Uterus (tissue), 4 donors: ENCODE measurements around the gene CLMP. TPM values are rescaled to one million over a fixed set of nuclear protein-coding genes. Genes with fewer than 3 reads are reported as not detected.

Experiments used
- DNase-seq, 2 donors: peaks; one replicate each; pipeline ENCODE4 v3.0.0-alpha.2; 2019 to 2020
- H3K27ac ChIP-seq, 2 donors: fragments of 200-600 bp; sonication (generic); 1 replicate in 1 of 2; 2 replicates in 1 of 2; pipeline ENCODE4 v1.5.1; 2016 to 2018
- H3K27me3 ChIP-seq, 2 donors: fragments of 200-600 bp; sonication (generic); one replicate each; pipeline ENCODE4 v1.5.1; 2018 to 2019; ENCODE audit warnings: control low read depth in 1 of 2
- H3K36me3 ChIP-seq, 2 donors: fragments of 200-600 bp; sonication (generic); one replicate each; pipeline ENCODE4 v1.5.1; 2019; ENCODE audit warnings: control low read depth in 1 of 2
- H3K4me1 ChIP-seq, 2 donors: fragments of 200-600 bp; sonication (generic); one replicate each; pipeline ENCODE4 v1.5.1; 2018 to 2019; ENCODE audit warnings: control low read depth in 1 of 2
- H3K4me3 ChIP-seq, 2 donors: fragments of 200-600 bp; sonication (generic); 1 replicate in 1 of 2; 2 replicates in 1 of 2; pipeline ENCODE4 v1.5.1; 2018 to 2019; ENCODE audit warnings: mild to moderate bottlenecking in 1 of 2
- H3K9me3 ChIP-seq, 2 donors: fragments of 200-600 bp; sonication (generic); one replicate each; pipeline ENCODE4 v1.5.1; 2019; ENCODE audit warnings: control low read depth in 1 of 2
- POLR2A ChIP-seq, 2 donors: fragments of 450-650 bp; IDR thresholded peaks; one replicate each; pipeline ENCODE4 v1.6.1; 2016; ENCODE audit warnings: antibody characterized with exemption in 2 of 2, mild to moderate bottlenecking in 1 of 2, moderate library complexity in 1 of 2
- intact Hi-C: fragments of 100-400 bp; cut with DNase I; formaldehyde crosslinking; loops from one replicate; pipeline ENCODE4 v1.15.1; 2023; ENCODE audit warnings: low total_unique reads
- total RNA-seq, 4 donors: library from RNA; depleted of rRNA in 3 of 4; stranded (reverse); fragments of >200 nt in 3 of 4; gene quantifications; one replicate each; pipeline versions ENCODE4 v1.1.0 to v1.2.4, GENCODE V29; 2014 to 2023
- TF ChIP-seq, protein P1 (sequence below), 4 experiments: fragments of 200-600 bp in 2 of 4; fragments of 450-650 bp in 2 of 4; sonication (generic) in 2 of 4; IDR thresholded peaks; one replicate each; pipeline ENCODE4 v1.5.1; 2016 to 2019; ENCODE audit warnings: antibody characterized with exemption in 4 of 4, mild to moderate bottlenecking in 2 of 4, moderate library complexity in 1 of 4
- donor health status: DM: yes; HTN: yes; CAD: no.

CLMP gene
- total RNA-seq, 4 donors from 2014 or later, result 51.6 to 143 (median 95.7) TPM

DNA sequence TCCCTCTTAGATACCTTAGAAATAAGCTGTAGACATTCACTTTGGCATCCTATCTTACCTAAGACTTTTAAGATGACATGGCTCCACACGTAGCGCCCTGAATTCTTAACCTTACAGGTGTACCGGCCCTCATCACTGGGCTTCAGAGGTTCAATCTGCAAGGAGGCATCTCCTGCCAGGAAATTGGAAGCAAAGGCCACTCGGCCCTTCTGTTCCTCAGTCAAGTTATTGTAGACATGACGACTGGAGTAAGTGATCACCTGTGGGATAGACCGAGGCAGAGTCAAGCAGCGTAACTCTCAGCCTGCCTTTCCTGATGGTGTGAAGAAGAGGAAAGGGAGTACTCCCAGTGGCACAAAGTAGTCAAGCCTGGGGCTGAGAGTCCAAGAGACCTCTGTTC lies 110.6 kb downstream of the CLMP start:
- DNase-seq, result no peak
- Histone ChIP-seq H3K27ac (no peak overlapping the region), H3K27me3 (no peaks in the 10 kb centered on the region), H3K4me1 (no peaks in the 10 kb centered on the region), H3K36me3 (no peaks in the 10 kb centered on the region), H3K9me3 (no peaks in the 10 kb centered on the region), H3K4me3 (no peak overlapping the region)
- no peak for TF ChIP-seq POLR2A (IDR thresholded peaks at IDR 0.05)
- TF ChIP-seq, protein P1, sequence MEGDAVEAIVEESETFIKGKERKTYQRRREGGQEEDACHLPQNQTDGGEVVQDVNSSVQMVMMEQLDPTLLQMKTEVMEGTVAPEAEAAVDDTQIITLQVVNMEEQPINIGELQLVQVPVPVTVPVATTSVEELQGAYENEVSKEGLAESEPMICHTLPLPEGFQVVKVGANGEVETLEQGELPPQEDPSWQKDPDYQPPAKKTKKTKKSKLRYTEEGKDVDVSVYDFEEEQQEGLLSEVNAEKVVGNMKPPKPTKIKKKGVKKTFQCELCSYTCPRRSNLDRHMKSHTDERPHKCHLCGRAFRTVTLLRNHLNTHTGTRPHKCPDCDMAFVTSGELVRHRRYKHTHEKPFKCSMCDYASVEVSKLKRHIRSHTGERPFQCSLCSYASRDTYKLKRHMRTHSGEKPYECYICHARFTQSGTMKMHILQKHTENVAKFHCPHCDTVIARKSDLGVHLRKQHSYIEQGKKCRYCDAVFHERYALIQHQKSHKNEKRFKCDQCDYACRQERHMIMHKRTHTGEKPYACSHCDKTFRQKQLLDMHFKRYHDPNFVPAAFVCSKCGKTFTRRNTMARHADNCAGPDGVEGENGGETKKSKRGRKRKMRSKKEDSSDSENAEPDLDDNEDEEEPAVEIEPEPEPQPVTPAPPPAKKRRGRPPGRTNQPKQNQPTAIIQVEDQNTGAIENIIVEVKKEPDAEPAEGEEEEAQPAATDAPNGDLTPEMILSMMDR (IDR thresholded peaks at IDR 0.05), result no peak
- intact Hi-C loops, result no loop called here

DNA sequence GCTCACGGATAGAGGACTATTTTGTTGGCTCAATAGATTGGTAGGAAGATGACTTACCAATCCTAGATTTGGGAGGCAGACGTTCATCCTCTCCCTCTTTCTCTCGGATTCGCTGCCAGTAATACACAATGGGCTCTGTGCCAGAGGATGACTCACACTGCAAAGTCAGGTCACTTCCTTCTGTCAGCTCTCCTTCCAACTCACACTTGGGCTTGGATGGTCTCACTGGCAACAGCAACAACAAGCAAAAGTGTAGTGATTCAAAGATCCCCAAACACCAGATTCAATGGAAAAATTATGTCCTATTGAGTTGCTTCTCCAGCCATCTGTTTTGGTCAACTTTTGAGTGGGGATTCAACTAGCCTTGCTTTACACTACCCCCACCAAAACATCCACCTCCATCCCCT lies 111.4 kb downstream of the CLMP start:
- DNase-seq, result peak; percentile 85 to 89
- intact Hi-C loops, result no loop called here
- Histone ChIP-seq H3K27ac (peak overlapping the region; percentile 19 to 25), H3K4me3 (no peak overlapping the region), H3K36me3 (no peaks in the 10 kb centered on the region), H3K27me3 (no peaks in the 10 kb centered on the region), H3K4me1 (no peaks in the 10 kb centered on the region), H3K9me3 (no peaks in the 10 kb centered on the region)
- TF ChIP-seq, protein P1 (IDR thresholded peaks at IDR 0.05), result no peak
- TF ChIP-seq POLR2A (IDR thresholded peaks at IDR 0.05), result no peak

DNA sequence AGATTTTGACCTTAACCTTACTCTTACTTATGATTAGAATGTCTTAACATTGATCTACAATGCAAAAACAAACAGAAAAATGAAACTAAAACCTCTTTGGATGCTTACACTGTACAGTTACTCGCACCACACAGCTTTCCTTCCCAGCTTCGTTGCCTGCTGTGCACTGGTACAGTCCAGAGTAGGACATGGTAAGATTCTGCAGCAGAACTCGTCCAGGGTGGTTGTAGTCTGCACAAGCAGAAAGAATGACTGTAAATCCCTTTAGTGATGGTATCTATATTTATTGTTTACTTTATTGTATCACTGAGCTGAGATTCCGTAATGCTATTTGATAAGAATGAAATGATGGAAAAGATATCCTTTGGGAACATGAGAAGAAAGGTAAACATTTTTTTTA lies 112.1 kb downstream of the CLMP start:
- H3K27ac ChIP-seq, result peak overlapping the region in 1 of 2 donors; percentile 19
- H3K27me3 ChIP-seq, result no peaks in the 10 kb centered on the region
- intact Hi-C loops, result no loop called here
- TF ChIP-seq, protein P1 (IDR thresholded peaks at IDR 0.05), result no peak
- no peak for TF ChIP-seq POLR2A (IDR thresholded peaks at IDR 0.05)
- H3K4me3 ChIP-seq, result no peak overlapping the region
- DNase-seq, result no peak
- no peaks in the 10 kb centered on the region for H3K4me1 ChIP-seq
- H3K9me3 ChIP-seq, result no peaks in the 10 kb centered on the region
- no peaks in the 10 kb centered on the region for H3K36me3 ChIP-seq

DNA sequence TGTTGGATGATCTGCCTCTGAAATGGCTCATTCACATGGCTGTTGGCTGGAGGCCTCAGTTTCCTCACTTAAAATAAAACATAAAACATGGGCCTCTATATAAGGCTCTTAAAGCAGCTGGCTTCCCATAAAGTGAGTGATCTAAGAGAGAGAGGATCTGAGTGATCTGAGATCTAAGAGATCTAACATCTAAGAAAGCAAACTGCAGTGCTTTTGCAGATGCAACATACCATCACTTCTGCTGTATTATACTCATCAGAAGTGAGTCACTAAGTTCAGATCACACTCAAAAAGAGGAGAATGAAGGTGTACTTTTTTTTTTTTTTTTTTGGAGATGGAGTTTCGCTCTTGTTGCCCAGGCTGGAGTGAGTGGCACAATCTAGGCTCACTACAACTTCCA lies 115.0 kb downstream of the CLMP start:
- no peaks in the 10 kb centered on the region for H3K36me3 ChIP-seq

DNA sequence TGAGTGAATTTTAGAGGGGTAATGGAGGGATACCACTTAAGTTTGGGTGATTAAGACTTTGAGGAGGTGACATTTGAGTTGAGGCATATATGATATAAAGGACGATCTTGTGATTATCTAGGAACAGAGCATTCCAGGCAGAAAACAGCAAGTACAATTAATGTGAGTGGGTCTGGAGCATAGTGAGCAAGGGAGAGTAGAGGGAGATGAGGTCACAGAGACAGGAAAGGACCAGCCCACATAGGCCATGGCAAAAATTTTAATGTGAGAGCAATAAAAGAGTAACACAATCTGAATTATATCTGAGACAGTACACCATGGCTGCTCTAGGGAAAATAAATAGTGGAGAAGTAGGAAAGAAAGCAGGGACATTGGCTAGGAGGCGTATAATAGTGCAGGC lies 118.6 kb downstream of the CLMP start:
- Histone ChIP-seq H3K27me3 (no peaks in the 10 kb centered on the region), H3K9me3 (no peaks in the 10 kb centered on the region), H3K27ac (no peak overlapping the region), H3K4me3 (no peak overlapping the region), H3K4me1 (no peaks in the 10 kb centered on the region), H3K36me3 (no peaks in the 10 kb centered on the region)
- intact Hi-C loops, result no loop called here
- no peak for TF ChIP-seq POLR2A (IDR thresholded peaks at IDR 0.05)
- TF ChIP-seq, protein P1 (IDR thresholded peaks at IDR 0.05), result no peak
- no peak for DNase-seq

More for the DNA sequence above, 115.0 kb downstream of the CLMP start:
- intact Hi-C loops, result no loop called here
- Histone ChIP-seq H3K27ac (no peak overlapping the region), H3K4me3 (no peak overlapping the region), H3K27me3 (no peaks in the 10 kb centered on the region), H3K4me1 (no peaks in the 10 kb centered on the region), H3K9me3 (no peaks in the 10 kb centered on the region)
- TF ChIP-seq, protein P1 (IDR thresholded peaks at IDR 0.05), result no peak
- no peak for TF ChIP-seq POLR2A (IDR thresholded peaks at IDR 0.05)
- no peak for DNase-seq
